Amniotic stem cell (primary cell): ENCODE measurements around the gene APOBEC2.
A peak's percentile ranks its signal among the peaks of the same experiment; 100 is the strongest.

Experiments
- DNase-seq: peaks from one replicate; lab custom pipeline; 2025; lab: John Stamatoyannopoulos, UW

Gene APOBEC2

DNA sequence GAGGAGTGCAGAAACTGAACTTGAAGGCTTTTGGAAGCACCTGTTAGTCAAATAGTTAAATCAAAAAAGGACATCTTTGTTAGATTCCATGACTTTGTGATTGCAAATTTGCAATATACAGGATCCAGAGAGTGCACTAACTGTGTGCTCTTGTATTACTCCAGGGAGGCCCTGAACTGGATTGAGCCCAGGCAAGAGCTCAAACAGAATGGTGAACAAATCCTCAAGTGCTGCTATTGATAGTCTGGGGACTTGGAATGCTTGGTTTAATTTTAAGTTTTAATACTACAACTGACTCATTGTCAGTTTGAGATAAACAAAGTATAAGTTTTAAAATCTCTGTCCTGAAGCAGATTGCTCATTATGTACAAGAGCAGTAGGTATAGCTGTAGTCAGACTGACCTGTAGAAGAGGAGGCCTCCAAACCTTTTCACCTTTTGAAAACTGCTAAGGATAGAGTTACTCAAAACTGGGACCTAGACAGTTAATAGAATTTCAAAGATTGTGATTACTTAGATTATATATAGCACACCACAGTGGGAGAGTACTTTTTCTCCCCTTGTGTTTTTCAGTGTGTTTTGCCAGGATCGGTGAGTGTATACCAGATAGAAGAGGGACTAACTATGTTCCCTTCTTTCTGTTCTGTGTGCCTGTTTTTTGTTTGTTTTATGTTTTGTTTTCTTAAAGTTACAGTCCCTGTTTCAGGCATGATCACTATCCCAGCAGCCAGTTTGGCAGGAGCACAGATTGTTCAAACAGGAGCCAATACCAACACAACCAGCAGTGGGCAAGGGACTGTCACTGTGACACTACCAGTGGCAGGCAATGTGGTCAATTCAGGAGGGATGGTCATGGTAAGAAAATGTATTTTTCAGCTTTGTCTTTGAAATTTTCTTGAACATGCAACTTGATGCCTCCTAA is 38.1 kb downstream of the APOBEC2 start:
- DNase-seq: no peak

DNA sequence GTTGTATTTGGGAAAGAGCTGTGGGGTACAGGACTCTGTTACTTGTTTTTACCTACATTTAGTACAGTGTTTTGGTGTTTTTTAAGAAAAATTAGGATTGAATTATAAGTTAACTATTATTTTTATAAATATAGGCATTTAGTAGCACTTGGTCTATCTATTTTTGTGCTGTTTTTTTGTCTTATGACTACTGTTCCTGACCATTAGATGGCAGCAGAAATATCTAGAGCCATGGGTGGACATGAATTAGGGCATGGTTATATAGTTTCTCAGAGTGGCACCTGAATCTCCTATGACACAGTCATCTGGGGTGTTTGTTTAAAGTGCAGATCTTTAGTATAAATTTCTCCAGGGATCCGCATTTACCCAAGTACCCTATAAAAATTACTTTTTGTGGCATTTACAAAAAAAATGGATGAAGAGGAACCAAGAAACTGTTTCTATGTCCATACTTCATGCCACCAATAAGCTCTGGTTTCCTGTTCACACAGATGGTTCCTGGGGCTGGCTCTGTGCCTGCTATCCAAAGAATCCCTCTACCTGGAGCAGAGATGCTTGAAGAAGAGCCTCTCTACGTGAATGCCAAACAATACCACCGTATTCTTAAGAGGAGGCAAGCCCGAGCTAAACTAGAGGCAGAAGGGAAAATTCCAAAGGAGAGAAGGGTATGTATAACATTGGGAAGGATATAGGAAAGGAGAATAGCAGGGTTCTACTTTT is 39.6 kb downstream of the APOBEC2 start:
- DNase-seq: peak; percentile 11

DNA sequence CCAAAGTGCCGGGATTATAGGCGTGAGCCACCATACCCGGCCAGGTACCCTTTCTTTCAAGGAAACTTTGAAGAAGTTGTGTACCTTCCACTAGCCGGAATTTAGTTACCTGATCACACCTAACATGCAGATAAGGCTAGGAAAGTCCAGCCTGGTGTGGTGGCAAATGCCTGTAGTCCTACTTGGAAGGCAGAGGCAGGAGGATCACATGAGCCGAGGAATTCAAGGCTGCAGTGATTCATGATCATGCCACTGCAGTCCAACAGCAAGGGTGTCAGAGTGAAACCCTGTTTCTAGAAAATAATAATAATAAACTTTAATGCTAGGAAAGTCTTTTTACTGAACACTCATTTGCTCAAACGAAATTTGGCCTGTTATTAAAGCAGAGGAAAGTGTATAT is 40.7 kb downstream of the APOBEC2 start:
- no peak for DNase-seq

DNA sequence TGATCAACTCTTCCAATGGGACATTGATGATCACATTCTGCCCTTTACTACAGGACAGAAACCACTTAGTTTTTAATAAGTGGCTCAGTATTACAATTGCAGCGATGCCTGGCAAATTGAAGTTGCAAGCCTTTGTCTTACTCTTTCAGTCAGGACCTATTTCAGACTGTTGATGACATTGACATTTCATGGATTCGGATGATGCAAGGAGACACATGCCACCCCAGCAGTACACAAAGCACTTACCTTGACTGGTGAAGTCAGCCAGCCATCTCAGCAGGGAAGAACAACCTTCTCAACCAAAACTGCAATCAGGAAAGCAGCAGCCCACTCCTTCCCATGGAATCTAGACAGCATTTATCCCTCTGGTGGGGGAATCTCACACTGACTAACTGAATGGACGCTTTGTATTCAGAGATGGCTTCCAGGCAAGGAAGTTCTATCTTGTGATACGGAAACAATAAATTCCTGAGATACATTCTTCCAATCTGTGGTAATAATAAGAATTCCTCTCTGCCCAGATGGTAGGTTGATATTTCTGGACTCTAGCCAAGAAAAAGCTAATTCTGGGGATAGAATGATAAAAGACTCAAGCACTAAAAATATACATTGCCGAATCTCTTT is 44.6 kb downstream of the APOBEC2 start:
- DNase-seq: peak; percentile 43

DNA sequence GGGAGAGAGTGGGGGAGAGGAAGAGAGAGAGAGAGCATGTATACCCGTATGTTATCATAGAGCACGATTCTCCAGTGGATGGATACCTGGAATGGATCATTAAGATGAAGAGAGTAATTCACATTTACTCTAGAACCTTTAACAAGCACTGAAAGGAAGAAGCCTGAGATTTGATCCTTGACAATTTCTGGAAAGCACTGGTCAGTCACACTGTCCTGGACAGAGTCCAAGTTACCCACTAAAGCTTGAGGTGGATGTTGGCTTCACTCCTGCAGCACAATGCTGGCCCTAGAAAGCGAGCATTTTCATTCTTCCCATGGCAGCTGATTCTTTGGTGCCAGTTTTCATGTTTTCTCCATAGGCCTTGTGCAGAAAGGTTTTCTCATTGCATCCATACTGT is 45.4 kb downstream of the APOBEC2 start:
- no peak for DNase-seq

DNA sequence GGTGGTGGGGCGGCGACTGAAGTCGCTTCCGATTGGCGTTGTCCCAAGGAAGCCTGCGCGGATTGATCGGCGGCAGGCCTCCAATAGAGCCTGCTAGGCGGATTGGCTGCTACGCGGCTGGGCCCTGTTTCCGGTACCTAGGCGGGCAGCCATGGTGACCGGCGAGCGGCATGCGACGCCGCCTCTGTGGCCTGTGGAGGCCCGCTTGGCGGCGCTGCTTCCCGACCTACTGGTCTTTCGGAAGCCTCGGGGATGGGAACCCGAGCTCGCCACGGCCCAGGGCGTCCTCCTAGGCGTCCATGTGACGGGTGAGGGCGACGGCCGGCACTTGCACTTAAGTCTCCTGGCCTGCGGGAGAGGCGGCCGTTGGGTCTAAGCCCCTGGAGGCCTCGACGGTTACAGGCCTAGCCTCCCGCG is 47.9 kb downstream of the APOBEC2 start:
- DNase-seq: no peak

DNA sequence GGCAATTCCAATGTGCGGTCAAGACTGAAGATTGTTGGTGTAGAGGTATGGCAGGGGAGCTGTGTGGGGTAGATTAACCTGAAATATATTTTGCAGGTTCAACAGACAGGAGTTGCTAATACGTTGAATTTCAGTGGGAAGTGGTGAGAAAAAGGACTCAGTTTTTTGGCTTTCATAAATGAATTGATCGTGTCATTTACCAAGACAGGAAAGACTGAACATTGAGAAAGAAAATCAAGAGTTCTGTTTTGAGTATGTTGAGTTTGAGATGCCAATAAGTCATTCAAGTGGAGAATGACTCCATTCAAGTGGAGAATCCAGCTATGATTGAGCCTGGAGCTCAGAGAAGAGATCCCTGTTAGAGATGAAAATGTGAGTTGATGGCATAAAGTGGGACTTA is 50.8 kb downstream of the APOBEC2 start:
- DNase-seq: no peak

DNA sequence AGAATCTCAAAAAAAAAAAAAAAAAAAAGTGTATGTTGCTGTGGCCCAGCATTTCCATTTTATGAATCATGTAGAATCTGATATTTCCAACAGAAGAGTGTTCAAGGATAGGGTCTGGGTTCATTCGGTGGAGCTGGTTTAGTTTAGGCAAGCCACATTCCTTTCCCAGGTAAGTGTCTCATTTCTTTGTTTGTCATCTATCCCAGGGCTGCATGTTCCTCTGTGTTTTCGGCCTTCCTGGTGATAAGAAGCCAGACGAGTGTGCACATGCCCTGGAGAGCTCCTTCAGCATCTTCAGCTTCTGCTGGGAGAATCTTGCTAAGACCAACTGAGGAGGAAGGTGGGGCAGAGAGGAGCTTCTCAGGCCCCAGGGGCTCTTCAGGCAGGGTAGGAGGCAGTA is 58.0 kb downstream of the APOBEC2 start:
- DNase-seq: no peak
